HG02981 (cell line): ENCODE results near the gene C1orf198.

Experiments used
- ATAC-seq: cut with Tn5 transposase; IDR thresholded peaks from one replicate; pipeline ENCODE4 v1.9.1; 2021; ENCODE audit warnings: mild to moderate bottlenecking, moderate library complexity; ENCODE audit not compliant: unreplicated experiment

Gene C1orf198

GRCh38 chr1:230814949-230815692 is 53.2 kb downstream of the C1orf198 start:
- ATAC-seq: no peak

- no peak for ATAC-seq
Observed at GRCh38 chr1:230812568-230812967, 55.8 kb downstream of the C1orf198 start.

- no peak for ATAC-seq
Observed at GRCh38 chr1:230809256-230809990, 58.9 kb downstream of the C1orf198 start.

GRCh38 chr1:230808281-230808872 is 59.9 kb downstream of the C1orf198 start:
- no peak for ATAC-seq

GRCh38 chr1:230807561-230808280 is 60.6 kb downstream of the C1orf198 start:
- no peak for ATAC-seq

- ATAC-seq: no peak
Observed at GRCh38 chr1:230807029-230807428, 61.3 kb downstream of the C1orf198 start.

GRCh38 chr1:230806552-230806951 is 61.8 kb downstream of the C1orf198 start:
- ATAC-seq: no peak

- ATAC-seq: no peak
Observed at GRCh38 chr1:230804396-230804795, 63.9 kb downstream of the C1orf198 start.

- no peak for ATAC-seq
Observed at GRCh38 chr1:230800891-230801840, 67.2 kb downstream of the C1orf198 start.

GRCh38 chr1:230798491-230798890 is 69.8 kb downstream of the C1orf198 start:
- no peak for ATAC-seq

- ATAC-seq: no peak
Observed at GRCh38 chr1:230797942-230798365, 70.4 kb downstream of the C1orf198 start.

- ATAC-seq: no peak
Observed at GRCh38 chr1:230797376-230797920, 70.9 kb downstream of the C1orf198 start.

- no peak for ATAC-seq
Observed at GRCh38 chr1:230796626-230797025, 71.7 kb downstream of the C1orf198 start.

GRCh38 chr1:230794871-230795605 is 73.3 kb downstream of the C1orf198 start:
- ATAC-seq: no peak

- ATAC-seq: no peak
Observed at GRCh38 chr1:230794431-230794830, 73.9 kb downstream of the C1orf198 start.

- no peak for ATAC-seq
Observed at GRCh38 chr1:230793463-230793745, 74.9 kb downstream of the C1orf198 start.

GRCh38 chr1:230792691-230793462 is 75.4 kb downstream of the C1orf198 start:
- ATAC-seq: no peak

GRCh38 chr1:230791986-230792564 is 76.2 kb downstream of the C1orf198 start:
- no peak for ATAC-seq
